H1 (cell line): ENCODE measurements around the gene TPSB2. TPM values are rescaled to one million over a fixed set of nuclear protein-coding genes. Genes with fewer than 3 reads are reported as not detected.

Experiments
- CTCF ChIA-PET: fragments of 300-600 bp; sonication (Branson Sonifier 250); formaldehyde crosslinking; loops from one replicate; lab custom pipeline; 2021; ENCODE audit not compliant: partially characterized antibody; lab: Charles Lee
- POLR2A ChIA-PET: fragments of 300-600 bp; sonication (Branson Sonifier 250); formaldehyde crosslinking; loops from one replicate; lab custom pipeline; 2021; ENCODE audit warnings: inconsistent platforms; ENCODE audit not compliant: partially characterized antibody; lab: Charles Lee
- DNase-seq, 2 experiments: peaks; one replicate each; pipeline versions ENCODE4 v3.0.0 to v3.0.0-alpha.2; 2010 to 2022; ENCODE audit warnings: low spot score in 2 of 2, low read depth in 1 of 2, mixed read lengths in 1 of 2
- FAIRE-seq: peaks from 2 replicates; lab custom pipeline; 2011; peaks lifted over from hg19 to GRCh38; lab: Jason Lieb, UNC
- H2AFZ ChIP-seq: 2 replicates; pipeline ENCODE4 v1.8.1; 2012; ENCODE audit warnings: low read length, inconsistent platforms
- H2AK5ac ChIP-seq: 2 replicates; pipeline ENCODE4 v1.6.1; 2013; ENCODE audit warnings: low read depth, low read length
- H2BK120ac ChIP-seq: replicated peaks from 2 replicates; pipeline ENCODE3; 2013; ENCODE audit warnings: low read depth, low read length, inconsistent platforms
- H2BK12ac ChIP-seq: 2 replicates; pipeline ENCODE4 v1.6.1; 2013; ENCODE audit warnings: low read depth, low read length
- H2BK15ac ChIP-seq: 2 replicates; pipeline ENCODE4 v1.6.1; 2013; ENCODE audit warnings: low read length
- H2BK20ac ChIP-seq: 2 replicates; pipeline ENCODE4 v1.6.1; 2013; ENCODE audit warnings: low read length
- H2BK5ac ChIP-seq: 2 replicates; pipeline ENCODE4 v1.6.1; 2013; ENCODE audit warnings: low read depth, low read length
- H3K14ac ChIP-seq: 2 replicates; pipeline ENCODE4 v1.6.1; 2013; ENCODE audit warnings: inconsistent platforms; ENCODE audit not compliant: insufficient read length
- H3K18ac ChIP-seq: 2 replicates; pipeline ENCODE4 v1.6.1; 2013; ENCODE audit warnings: low read length; ENCODE audit errors: extremely low read depth
- H3K23ac ChIP-seq: 2 replicates; pipeline ENCODE4 v1.6.1; 2013; ENCODE audit warnings: inconsistent platforms; ENCODE audit not compliant: insufficient read length
- H3K23me2 ChIP-seq: 2 replicates; pipeline ENCODE4 v1.6.1; 2013; ENCODE audit warnings: low read depth, low read length
- H3K27ac ChIP-seq: 2 replicates; pipeline ENCODE4 v1.6.1; 2011; ENCODE audit warnings: low read depth, low read length, inconsistent platforms
- H3K27me3 ChIP-seq, 4 experiments: replicated peaks in 1 of 4; 1 replicate in 1 of 4; 2 replicates in 3 of 4; pipeline versions ENCODE4 v1.6.1 to v1.8.1; 2011 to 2013; ENCODE audit warnings: low read length in 3 of 4, mild to moderate bottlenecking in 3 of 4, inconsistent platforms in 2 of 4, mixed read lengths in 2 of 4, moderate library complexity in 1 of 4; ENCODE audit not compliant: control insufficient read depth in 3 of 4, insufficient read depth in 3 of 4; ENCODE audit errors: extremely low read depth in 1 of 4
- H3K36me3 ChIP-seq, 4 experiments: 2 replicates each; pipeline versions ENCODE4 v1.6.1 to v1.8.1; 2011 to 2013; ENCODE audit warnings: mild to moderate bottlenecking in 4 of 4, low read length in 3 of 4, moderate library complexity in 2 of 4, control low read depth in 1 of 4, inconsistent platforms in 1 of 4; ENCODE audit not compliant: insufficient read depth in 4 of 4, control insufficient read depth in 2 of 4
- H3K4ac ChIP-seq: replicated peaks from 2 replicates; pipeline ENCODE3; 2013; ENCODE audit warnings: low read length, low read depth, mixed read lengths, inconsistent platforms; ENCODE audit not compliant: insufficient read length
- H3K4me1 ChIP-seq, 4 experiments: replicated peaks in 1 of 4; 1 replicate in 1 of 4; 2 replicates in 3 of 4; pipeline versions ENCODE4 v1.6.1 to v1.8.1; 2011 to 2013; ENCODE audit warnings: low read length in 3 of 4, inconsistent platforms in 2 of 4, mixed read lengths in 1 of 4; ENCODE audit not compliant: insufficient read depth in 4 of 4, control insufficient read depth in 3 of 4
- H3K4me2 ChIP-seq, 2 experiments: 2 replicates each; pipeline versions ENCODE4 v1.6.1 to v1.8.1; 2011 to 2013; ENCODE audit warnings: low read depth in 2 of 2, low read length in 2 of 2, control low read depth in 1 of 2, inconsistent platforms in 1 of 2, mild to moderate bottlenecking in 1 of 2; ENCODE audit not compliant: insufficient read depth in 1 of 2
- H3K4me3 ChIP-seq, 4 experiments: fragments of 200-600, 300-600 bp in 1 of 4; sonication (generic), shearing (Covaris generic), sonication (Bioruptor Twin) in 1 of 4; 2 replicates each; pipeline versions ENCODE4 v1.5.1 to v1.8.1; 2011 to 2016; ENCODE audit warnings: low read length in 4 of 4, low read depth in 3 of 4, control low read depth in 2 of 4, inconsistent platforms in 2 of 4, mild to moderate bottlenecking in 2 of 4, mixed read lengths in 1 of 4, moderate library complexity in 1 of 4; ENCODE audit not compliant: insufficient read depth in 2 of 4; ENCODE audit errors: extremely low read depth in 1 of 4
- H3K56ac ChIP-seq: replicated peaks from 2 replicates; pipeline ENCODE3; 2013; ENCODE audit warnings: low read depth, mild to moderate bottlenecking, mixed read lengths, low read length, inconsistent platforms; ENCODE audit not compliant: insufficient read length
- H3K79me1 ChIP-seq: 2 replicates; pipeline ENCODE4 v1.6.1; 2013; ENCODE audit warnings: low read depth, low read length, control low read depth
- H3K79me2 ChIP-seq, 2 experiments: 2 replicates each; pipeline versions ENCODE4 v1.6.1 to v1.8.1; 2012 to 2013; ENCODE audit warnings: low read length in 2 of 2, mild to moderate bottlenecking in 2 of 2, inconsistent platforms in 1 of 2; ENCODE audit not compliant: insufficient read depth in 2 of 2, control insufficient read depth in 1 of 2
- H3K9ac ChIP-seq, 4 experiments: replicated peaks in 1 of 4; 1 replicate in 1 of 4; 2 replicates in 3 of 4; pipeline versions ENCODE4 v1.6.1 to v1.8.1; 2011 to 2013; ENCODE audit warnings: low read depth in 3 of 4, low read length in 3 of 4, control low read depth in 2 of 4, mild to moderate bottlenecking in 2 of 4, moderate library complexity in 2 of 4, inconsistent platforms in 1 of 4; ENCODE audit errors: extremely low read depth in 1 of 4
- H3K9me3 ChIP-seq, 2 experiments: 2 replicates each; pipeline versions ENCODE4 v1.6.1 to v1.8.1; 2012 to 2013; ENCODE audit warnings: mild to moderate bottlenecking in 2 of 2, moderate library complexity in 2 of 2, control low read depth in 1 of 2, inconsistent platforms in 1 of 2, low read depth in 1 of 2, low read length in 1 of 2, mixed read lengths in 1 of 2; ENCODE audit not compliant: insufficient read depth in 2 of 2
- H4K20me1 ChIP-seq, 2 experiments: replicated peaks in 1 of 2; 2 replicates each; pipeline versions ENCODE3 to v1.8.1; 2011 to 2013; ENCODE audit warnings: inconsistent platforms in 2 of 2, low read length in 2 of 2, mild to moderate bottlenecking in 1 of 2; ENCODE audit not compliant: insufficient read depth in 2 of 2, control insufficient read depth in 1 of 2
- H4K5ac ChIP-seq: 2 replicates; pipeline ENCODE4 v1.6.1; 2013; ENCODE audit warnings: low read length, low read depth, mixed read lengths, inconsistent platforms; ENCODE audit not compliant: insufficient read length
- H4K8ac ChIP-seq: 2 replicates; pipeline ENCODE4 v1.8.0; 2013; ENCODE audit warnings: mild to moderate bottlenecking, moderate library complexity, low read length, inconsistent platforms; ENCODE audit not compliant: insufficient read depth; ENCODE audit errors: extremely low read depth
- H4K91ac ChIP-seq: replicated peaks from 2 replicates; pipeline ENCODE3; 2013; ENCODE audit warnings: low read length, mixed read lengths, inconsistent platforms; ENCODE audit not compliant: insufficient read length
- CHD2 ChIP-seq: IDR thresholded peaks from 2 replicates; pipeline ENCODE4 v1.6.1; 2012; ENCODE audit warnings: low read length, improper control_type of control experiment
- JUND ChIP-seq: IDR thresholded peaks from 2 replicates; pipeline ENCODE4 v1.6.1; 2011; ENCODE audit warnings: mild to moderate bottlenecking, improper control_type of control experiment, low read length
- SAP30 ChIP-seq: fragments of 300-600 bp; sonication (generic); IDR thresholded peaks from 2 replicates; pipeline ENCODE4 v1.7.1; 2012; ENCODE audit warnings: low read length, moderate library complexity, mild to moderate bottlenecking, inconsistent platforms; ENCODE audit not compliant: insufficient read depth, insufficient replicate concordance
- SP2 ChIP-seq: IDR thresholded peaks from 2 replicates; pipeline ENCODE4 v1.6.1; 2012; ENCODE audit warnings: mild to moderate bottlenecking, low read length, inconsistent platforms
- SP4 ChIP-seq: IDR thresholded peaks from 2 replicates; pipeline ENCODE4 v1.6.1; 2012; ENCODE audit warnings: low read length, inconsistent platforms
- WGBS, 2 experiments: shearing (Covaris generic) in 1 of 2; methylation state at CpG; one replicate each; pipeline versions ENCODE4 v1.1.6 to v1.1.7; 2013 to 2015; ENCODE audit warnings: low lambda C conversion rate in 2 of 2, mixed read lengths in 2 of 2, inconsistent platforms in 1 of 2, low coverage in 1 of 2, missing lambda C conversion rate in 1 of 2; ENCODE audit not compliant: insufficient replicate concordance in 2 of 2, insufficient coverage in 1 of 2, insufficient read length in 1 of 2; ENCODE audit errors: extremely low coverage in 1 of 2, missing lambda C conversion rate in 1 of 2; 5-methylcytosine and 5-hydroxymethylcytosine counted together
- polyA plus RNA-seq, 7 experiments: library from polyadenylated mRNA; depleted of rRNA in 3 of 7; stranded (reverse) in 5 of 7; unstranded in 2 of 7; fragments of >200 nt in 5 of 7; fragments of 200-250 nt in 2 of 7; gene quantifications; 1 replicate in 5 of 7; 2 replicates in 1 of 7; 4 replicates in 1 of 7; pipeline versions ENCODE4 v1.2.1 to v1.2.3, GENCODE V29; 2011 to 2013; ENCODE audit warnings: missing spikeins in 2 of 7, mixed read lengths in 2 of 7
- total RNA-seq: library from RNA; stranded (reverse); fragmentation: NEBNext Ultra II Directional; extraction: Animal tissue kit (Norgen Biotek cat#: 25700); gene quantifications from 2 replicates; pipeline ENCODE4 v1.2.1, GENCODE V29; 2021
- TF ChIP-seq, protein P1 (sequence below): IDR thresholded peaks from 2 replicates; pipeline ENCODE4 v1.6.1; 2012; ENCODE audit warnings: inconsistent platforms

TPSB2 gene
- total and polyA plus RNA-seq, 2 of the 8 experiments (the other 6 are each of a cell fraction or from before 2014, with no cell fraction given): 0.08 TPM; not detected in 1

DNA sequence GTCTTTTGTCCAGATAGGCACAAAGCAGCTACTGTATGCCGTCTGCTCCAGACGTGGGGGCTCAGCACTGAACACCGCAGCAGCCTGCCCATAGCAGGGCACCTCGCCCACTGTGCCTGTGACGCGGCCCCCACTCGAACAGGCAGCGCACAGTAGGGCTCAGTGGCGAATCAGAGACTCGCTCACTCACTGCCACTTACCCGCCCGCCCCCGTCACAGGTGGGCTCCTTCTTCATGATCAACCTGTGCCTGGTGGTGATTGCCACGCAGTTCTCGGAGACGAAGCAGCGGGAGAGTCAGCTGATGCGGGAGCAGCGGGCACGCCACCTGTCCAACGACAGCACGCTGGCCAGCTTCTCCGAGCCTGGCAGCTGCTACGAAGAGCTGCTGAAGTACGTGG lies 28.5 kb downstream of the TPSB2 start:
- no peak overlapping the region for H2AK5ac ChIP-seq
- no peak overlapping the region for H2AFZ ChIP-seq
- TF ChIP-seq CHD2 (no peak), JUND (no peak), SP2 (no peak), SAP30 (no peak), SP4 (no peak)
- TF ChIP-seq, protein P1, sequence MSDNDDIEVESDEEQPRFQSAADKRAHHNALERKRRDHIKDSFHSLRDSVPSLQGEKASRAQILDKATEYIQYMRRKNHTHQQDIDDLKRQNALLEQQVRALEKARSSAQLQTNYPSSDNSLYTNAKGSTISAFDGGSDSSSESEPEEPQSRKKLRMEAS: no peak
- no peak overlapping the region for H4K91ac ChIP-seq
- H3K4me2 ChIP-seq: no peak overlapping the region
- peaks cover 0 to 26% (median 3%) of the 10 kb centered on the region in 4 experiments; a peak in 4 of 8 replicates for H3K36me3 ChIP-seq
- 92% methylated on average over 25 of the region's 25 CpGs; no CpG with 5 or more reads in 1 of the 2 experiments for WGBS, 2 experiments
- no peaks in the 10 kb centered on the region for H3K79me2 ChIP-seq
- no peak overlapping the region for H3K14ac ChIP-seq
- H3K4me3 ChIP-seq: no peak overlapping the region
- H3K56ac ChIP-seq: no peak overlapping the region
- H4K8ac ChIP-seq: no peak overlapping the region
- no peak overlapping the region for H4K5ac ChIP-seq
- H3K23ac ChIP-seq: no peak overlapping the region
- H3K18ac ChIP-seq: no peak overlapping the region
- no peak overlapping the region for H2BK5ac ChIP-seq
- H3K4me1 ChIP-seq: no peaks in the 10 kb centered on the region
- H3K79me1 ChIP-seq: no peaks in the 10 kb centered on the region; the same call in 1 of the 2 replicates
- H3K27ac ChIP-seq: no peak overlapping the region
- no peaks in the 10 kb centered on the region for H3K23me2 ChIP-seq
- no peak overlapping the region for H2BK20ac ChIP-seq
- no peak overlapping the region for H2BK12ac ChIP-seq
- no peak overlapping the region for H2BK15ac ChIP-seq
- no peaks in the 10 kb centered on the region for H3K9me3 ChIP-seq
- no peak overlapping the region for H3K4ac ChIP-seq
- H4K20me1 ChIP-seq: peaks cover 4 to 21% of the 10 kb centered on the region in 2 experiments
- CTCF ChIA-PET: interaction anchor here (1.2 to 1.6 kb wide), 4 partner anchors 14 to 134 kb away, joined by 3 to 5 read pairs (median 4); no protein-coding TSS in a partner anchor
- FAIRE-seq (no peak), DNase-seq (no peak)
- no peak overlapping the region for H3K9ac ChIP-seq
- POLR2A ChIA-PET: no interaction called here
- H3K27me3 ChIP-seq: no peaks in the 10 kb centered on the region
- H2BK120ac ChIP-seq: no peak overlapping the region
